ENCODE results near the gene EPB41L4A.
"Not testable (repeated sequence)": the region's sequence is repeated elsewhere in the genome, so short reads cannot be mapped to it uniquely, and the experiment has no call there.

EPB41L4A gene

DNA sequence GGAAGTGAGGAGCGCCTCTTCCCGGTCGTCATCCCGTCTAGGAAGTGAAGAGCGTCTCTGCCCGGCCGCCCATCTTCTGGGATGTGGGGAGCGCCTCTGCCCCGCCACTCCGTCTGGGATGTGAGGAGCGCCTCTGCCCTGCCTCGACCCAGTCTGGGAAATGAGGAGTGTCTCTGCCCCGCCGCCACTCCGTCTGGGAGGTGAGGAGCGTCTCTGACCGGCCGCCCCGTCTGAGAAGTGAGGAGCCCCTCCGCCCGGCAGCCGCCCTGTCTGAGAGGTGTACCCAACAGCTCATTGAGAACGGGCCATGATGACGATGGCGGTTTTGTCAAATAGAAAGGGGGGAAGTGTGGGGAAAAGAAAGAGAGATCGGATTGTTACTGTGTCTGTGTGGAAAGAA is 58.3 kb downstream of the EPB41L4A start:
- H3K4me3 ChIP-seq (ENCODE audit: low read length); H3K9me3 ChIP-seq (ENCODE audit: control insufficient read depth, insufficient read depth, low read length); H3K27ac ChIP-seq (ENCODE audit: low read length); H3K36me3 ChIP-seq (ENCODE audit: control insufficient read depth, insufficient read depth, low read length); H3K4me1 ChIP-seq (ENCODE audit: control insufficient read depth, insufficient read depth, low read length); H3K27me3 ChIP-seq (ENCODE audit: control insufficient read depth, insufficient read depth, low read length); DNase-seq (ENCODE audit: low read depth, low spot score): not testable (repeated sequence)
- no CpG with 5 or more reads among the region's 26 CpGs for WGBS (ENCODE audit: insufficient coverage, insufficient read length)

- no peaks in the 10 kb centered on the region; the same call in 1 of the 2 replicates for H3K4me1 ChIP-seq (ENCODE audit: control insufficient read depth, insufficient read depth, low read length)
- no peaks in the 10 kb centered on the region for H3K27me3 ChIP-seq (ENCODE audit: control insufficient read depth, insufficient read depth, low read length)
- H3K9me3 ChIP-seq (ENCODE audit: control insufficient read depth, insufficient read depth, low read length), result no peaks in the 10 kb centered on the region
- DNase-seq (ENCODE audit: low read depth, low spot score), result no peak
- no peak overlapping the region for H3K27ac ChIP-seq (ENCODE audit: low read length)
- no CpG with 5 or more reads among the region's 3 CpGs for WGBS (ENCODE audit: insufficient coverage, insufficient read length)
- H3K4me3 ChIP-seq (ENCODE audit: low read length), result no peak overlapping the region
- no peaks in the 10 kb centered on the region for H3K36me3 ChIP-seq (ENCODE audit: control insufficient read depth, insufficient read depth, low read length)
These were observed 62.7 kb downstream of the EPB41L4A start for GRCh38 chr5:112356178-112356956.

GRCh38 chr5:112355058-112355685 is 63.9 kb downstream of the EPB41L4A start:
- WGBS (ENCODE audit: insufficient coverage, insufficient read length), result no CpG with 5 or more reads among the region's 5 CpGs
- H3K9me3 ChIP-seq (ENCODE audit: control insufficient read depth, insufficient read depth, low read length), result no peaks in the 10 kb centered on the region
- DNase-seq (ENCODE audit: low read depth, low spot score), result no peak
- H3K36me3 ChIP-seq (ENCODE audit: control insufficient read depth, insufficient read depth, low read length), result no peaks in the 10 kb centered on the region
- H3K27ac ChIP-seq (ENCODE audit: low read length), result no peak overlapping the region
- no peaks in the 10 kb centered on the region; the same call in 1 of the 2 replicates for H3K4me1 ChIP-seq (ENCODE audit: control insufficient read depth, insufficient read depth, low read length)
- no peaks in the 10 kb centered on the region for H3K27me3 ChIP-seq (ENCODE audit: control insufficient read depth, insufficient read depth, low read length)
- H3K4me3 ChIP-seq (ENCODE audit: low read length), result no peak overlapping the region

- H3K27ac ChIP-seq (ENCODE audit: low read length), result no peak overlapping the region
- H3K27me3 ChIP-seq (ENCODE audit: control insufficient read depth, insufficient read depth, low read length), result no peaks in the 10 kb centered on the region
- H3K36me3 ChIP-seq (ENCODE audit: control insufficient read depth, insufficient read depth, low read length), result no peaks in the 10 kb centered on the region
- no peaks in the 10 kb centered on the region for H3K9me3 ChIP-seq (ENCODE audit: control insufficient read depth, insufficient read depth, low read length)
- WGBS (ENCODE audit: insufficient coverage, insufficient read length), result no CpG with 5 or more reads among the region's 3 CpGs
- H3K4me1 ChIP-seq (ENCODE audit: control insufficient read depth, insufficient read depth, low read length), result no peaks in the 10 kb centered on the region; the same call in 1 of the 2 replicates
- H3K4me3 ChIP-seq (ENCODE audit: low read length), result no peak overlapping the region
- DNase-seq (ENCODE audit: low read depth, low spot score), result no peak
These were observed 65.4 kb downstream of the EPB41L4A start for GRCh38 chr5:112353678-112354077.

GRCh38 chr5:112351225-112351624 is 67.9 kb downstream of the EPB41L4A start:
- Histone ChIP-seq H3K27me3 (ENCODE audit: control insufficient read depth, insufficient read depth, low read length) (no peaks in the 10 kb centered on the region), H3K4me1 (ENCODE audit: control insufficient read depth, insufficient read depth, low read length) (peaks cover 1% of the 10 kb centered on the region; the same call in 1 of the 2 replicates), H3K9me3 (ENCODE audit: control insufficient read depth, insufficient read depth, low read length) (no peaks in the 10 kb centered on the region), H3K27ac (ENCODE audit: low read length) (no peak overlapping the region), H3K4me3 (ENCODE audit: low read length) (no peak overlapping the region), H3K36me3 (ENCODE audit: control insufficient read depth, insufficient read depth, low read length) (no peaks in the 10 kb centered on the region)
- no peak for DNase-seq (ENCODE audit: low read depth, low spot score)
- WGBS (ENCODE audit: insufficient coverage, insufficient read length), result no CpG with 5 or more reads among the region's 3 CpGs

GRCh38 chr5:112350626-112351025 is 68.5 kb downstream of the EPB41L4A start:
- H3K36me3 ChIP-seq (ENCODE audit: control insufficient read depth, insufficient read depth, low read length), result no peaks in the 10 kb centered on the region
- no peaks in the 10 kb centered on the region for H3K27me3 ChIP-seq (ENCODE audit: control insufficient read depth, insufficient read depth, low read length)
- no CpG with 5 or more reads among the region's 2 CpGs for WGBS (ENCODE audit: insufficient coverage, insufficient read length)
- H3K9me3 ChIP-seq (ENCODE audit: control insufficient read depth, insufficient read depth, low read length), result no peaks in the 10 kb centered on the region
- no peak for DNase-seq (ENCODE audit: low read depth, low spot score)
- peaks cover 1% of the 10 kb centered on the region; the same call in 1 of the 2 replicates for H3K4me1 ChIP-seq (ENCODE audit: control insufficient read depth, insufficient read depth, low read length)
- H3K4me3 ChIP-seq (ENCODE audit: low read length), result no peak overlapping the region
- H3K27ac ChIP-seq (ENCODE audit: low read length), result no peak overlapping the region

DNA sequence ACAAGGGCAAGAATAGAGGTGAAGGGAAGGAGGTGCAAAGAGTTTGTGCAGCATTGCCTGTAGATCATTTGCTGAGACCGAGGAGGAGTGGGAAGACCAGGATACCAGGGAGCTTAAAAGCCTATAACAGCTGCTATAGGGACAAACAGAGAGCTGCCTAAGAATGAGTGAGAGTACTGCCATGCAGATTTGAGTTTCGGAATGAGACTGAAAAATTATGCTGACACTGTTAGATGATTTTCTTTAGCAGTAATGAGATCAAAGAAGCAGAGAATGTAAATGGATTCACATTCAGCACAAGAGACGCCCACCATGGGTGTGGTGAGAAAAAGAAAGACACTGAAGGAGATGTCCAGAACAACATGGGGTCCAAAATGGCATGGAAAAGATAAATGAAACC is 69.7 kb downstream of the EPB41L4A start:
- H3K4me3 ChIP-seq (ENCODE audit: low read length), result no peak overlapping the region
- H3K27me3 ChIP-seq (ENCODE audit: control insufficient read depth, insufficient read depth, low read length), result no peaks in the 10 kb centered on the region
- no CpG with 5 or more reads among the region's 3 CpGs for WGBS (ENCODE audit: insufficient coverage, insufficient read length)
- no peak for DNase-seq (ENCODE audit: low read depth, low spot score)
- peaks cover 1% of the 10 kb centered on the region; the same call in 1 of the 2 replicates for H3K4me1 ChIP-seq (ENCODE audit: control insufficient read depth, insufficient read depth, low read length)
- no peaks in the 10 kb centered on the region for H3K36me3 ChIP-seq (ENCODE audit: control insufficient read depth, insufficient read depth, low read length)
- H3K27ac ChIP-seq (ENCODE audit: low read length), result no peak overlapping the region
- H3K9me3 ChIP-seq (ENCODE audit: control insufficient read depth, insufficient read depth, low read length), result no peaks in the 10 kb centered on the region

DNA sequence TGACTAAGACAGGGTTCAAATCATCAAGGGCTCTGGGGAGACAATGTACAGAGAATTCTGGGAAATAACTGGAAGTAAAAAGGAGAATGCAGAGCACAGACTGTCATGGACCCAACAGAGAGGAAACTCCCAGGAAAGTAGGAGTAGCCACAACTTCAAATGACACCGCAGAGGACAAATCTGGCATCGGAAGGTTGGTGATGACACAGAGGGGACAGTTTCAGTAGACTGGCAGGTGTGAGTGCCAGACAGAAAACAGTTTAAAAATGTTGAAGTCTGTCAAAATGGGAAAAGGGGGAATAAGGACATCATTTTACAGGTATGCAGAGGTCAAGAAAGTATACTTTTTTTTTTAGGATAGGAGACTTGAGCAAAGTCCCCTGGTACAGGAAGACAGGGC is 70.2 kb downstream of the EPB41L4A start:
- Histone ChIP-seq H3K9me3 (ENCODE audit: control insufficient read depth, insufficient read depth, low read length) (no peaks in the 10 kb centered on the region), H3K4me3 (ENCODE audit: low read length) (no peak overlapping the region), H3K36me3 (ENCODE audit: control insufficient read depth, insufficient read depth, low read length) (no peaks in the 10 kb centered on the region), H3K27me3 (ENCODE audit: control insufficient read depth, insufficient read depth, low read length) (no peaks in the 10 kb centered on the region), H3K27ac (ENCODE audit: low read length) (no peak overlapping the region), H3K4me1 (ENCODE audit: control insufficient read depth, insufficient read depth, low read length) (peaks cover 1% of the 10 kb centered on the region; the same call in 1 of the 2 replicates)
- DNase-seq (ENCODE audit: low read depth, low spot score), result no peak
- no CpG with 5 or more reads among the region's 2 CpGs for WGBS (ENCODE audit: insufficient coverage, insufficient read length)

- WGBS (ENCODE audit: insufficient coverage, insufficient read length), result no CpG with 5 or more reads among the region's 4 CpGs
These were observed 70.7 kb downstream of the EPB41L4A start for GRCh38 chr5:112348387-112348786.

GRCh38 chr5:112346411-112347044 is 72.5 kb downstream of the EPB41L4A start:
- Histone ChIP-seq H3K4me1 (ENCODE audit: control insufficient read depth, insufficient read depth, low read length) (0 out of 2 replicates have a peak, but pooled peaks cover 1% of the 10 kb centered on the region), H3K27me3 (ENCODE audit: control insufficient read depth, insufficient read depth, low read length) (no peaks in the 10 kb centered on the region), H3K27ac (ENCODE audit: low read length) (no peak overlapping the region), H3K9me3 (ENCODE audit: control insufficient read depth, insufficient read depth, low read length) (no peaks in the 10 kb centered on the region), H3K4me3 (ENCODE audit: low read length) (no peak overlapping the region), H3K36me3 (ENCODE audit: control insufficient read depth, insufficient read depth, low read length) (no peaks in the 10 kb centered on the region)
- DNase-seq (ENCODE audit: low read depth, low spot score), result no peak
- no CpG with 5 or more reads among the region's 3 CpGs for WGBS (ENCODE audit: insufficient coverage, insufficient read length)

More at GRCh38 chr5:112348387-112348786, 70.7 kb downstream of the EPB41L4A start:
- DNase-seq (ENCODE audit: low read depth, low spot score), result no peak
- H3K4me1 ChIP-seq (ENCODE audit: control insufficient read depth, insufficient read depth, low read length), result peaks cover 1% of the 10 kb centered on the region; the same call in 1 of the 2 replicates
- H3K9me3 ChIP-seq (ENCODE audit: control insufficient read depth, insufficient read depth, low read length), result no peaks in the 10 kb centered on the region
- H3K27me3 ChIP-seq (ENCODE audit: control insufficient read depth, insufficient read depth, low read length), result no peaks in the 10 kb centered on the region
- no peaks in the 10 kb centered on the region for H3K36me3 ChIP-seq (ENCODE audit: control insufficient read depth, insufficient read depth, low read length)
- no peak overlapping the region for H3K4me3 ChIP-seq (ENCODE audit: low read length)
- no peak overlapping the region for H3K27ac ChIP-seq (ENCODE audit: low read length)

Data from iPS DF 6.9 (cell line).